ENCODE results near the gene SIGLEC6.

DNA sequence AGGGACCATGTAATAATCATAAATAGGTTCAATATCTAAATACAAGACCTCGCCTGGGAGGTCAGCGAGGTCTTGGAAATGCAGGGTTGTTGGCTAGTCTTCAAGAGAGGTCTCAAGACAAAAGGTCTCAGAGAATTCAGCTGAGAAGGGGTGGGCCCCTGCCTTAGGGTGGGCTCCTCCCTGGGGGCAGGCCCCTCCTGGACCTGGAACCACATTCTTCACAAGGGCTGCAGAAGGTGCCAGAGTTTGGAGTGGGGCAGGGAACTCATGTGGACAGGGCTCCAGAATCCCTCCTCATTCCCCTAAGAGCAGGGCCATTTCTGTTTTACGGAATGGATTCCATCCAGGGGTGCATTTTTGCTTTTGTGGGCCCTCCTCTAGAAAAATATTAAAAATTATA is 43.0 kb downstream of the SIGLEC6 start:
- TF ChIP-seq CTCF (IDR thresholded peaks at IDR 0.05) (no peak), POLR2A (IDR thresholded peaks at IDR 0.05) (no peak)
